ENCODE data around the gene PTPRT.

Gene PTPRT

DNA sequence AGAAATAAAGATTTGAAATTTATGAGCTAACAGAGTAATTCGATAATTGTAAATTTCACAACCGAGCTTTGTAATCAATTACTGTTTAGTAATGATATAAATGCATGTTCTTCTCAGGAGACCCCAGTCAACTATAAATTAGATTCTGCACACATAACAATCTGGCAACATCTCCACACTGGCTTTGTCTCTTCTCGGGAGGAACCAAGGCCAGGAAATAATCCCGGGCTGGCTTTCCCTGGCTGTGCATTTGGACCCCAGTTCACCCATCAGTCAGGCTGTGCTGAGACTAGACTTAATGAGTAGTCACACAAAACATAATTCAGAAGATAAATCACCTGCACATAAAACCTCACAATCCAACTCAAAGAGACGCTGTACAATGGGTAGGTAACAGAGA lies 65.5 kb downstream of the PTPRT start:
- no peak for ATAC-seq (ENCODE audit: low read depth)
- Mint-ChIP-seq H3K36me3 (no peaks in the 10 kb centered on the region), H3K27me3 (peaks cover 2% of the 10 kb centered on the region), H3K4me3 (no peak overlapping the region), H3K4me1 (no peaks in the 10 kb centered on the region), H3K9me3 (no peaks in the 10 kb centered on the region), H3K27ac (no peak overlapping the region)
- no peak for DNase-seq (ENCODE audit: low spot score in 2 of 2)

DNA sequence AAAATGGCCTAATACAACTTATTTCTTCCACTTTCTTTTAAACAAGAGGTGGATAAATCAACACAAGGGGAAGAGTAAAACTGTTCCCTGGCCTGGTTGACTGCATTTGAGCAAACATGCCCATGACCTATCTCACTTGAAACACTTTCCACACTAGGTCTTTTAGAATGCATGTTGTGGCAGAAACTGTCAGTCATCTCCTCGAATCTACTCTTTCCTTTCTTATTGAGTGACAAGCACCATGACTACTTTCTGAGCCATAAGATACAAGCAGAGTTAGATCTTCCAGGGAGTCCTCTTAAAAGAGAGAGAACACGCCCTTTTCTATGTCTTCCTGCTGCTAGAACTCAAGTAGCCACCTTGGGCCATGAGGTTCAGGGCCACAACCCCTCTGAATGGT lies 66.5 kb downstream of the PTPRT start:
- Mint-ChIP-seq H3K4me3 (no peak overlapping the region), H3K4me1 (no peaks in the 10 kb centered on the region), H3K27me3 (peaks cover 2% of the 10 kb centered on the region), H3K36me3 (no peaks in the 10 kb centered on the region), H3K9me3 (no peaks in the 10 kb centered on the region), H3K27ac (no peak overlapping the region)
- ATAC-seq (ENCODE audit: low read depth) (no peak), DNase-seq (ENCODE audit: low spot score in 2 of 2) (no peak)

- DNase-seq (ENCODE audit: low spot score in 2 of 2) = no peak
- no peak overlapping the region for H3K27ac Mint-ChIP-seq
- H3K4me1 Mint-ChIP-seq = no peaks in the 10 kb centered on the region
- H3K9me3 Mint-ChIP-seq = peaks cover 2% of the 10 kb centered on the region
- no peaks in the 10 kb centered on the region for H3K36me3 Mint-ChIP-seq
- ATAC-seq (ENCODE audit: low read depth) = no peak
- H3K27me3 Mint-ChIP-seq = peaks cover 2% of the 10 kb centered on the region
- no peak overlapping the region for H3K4me3 Mint-ChIP-seq
These were observed 70.0 kb downstream of the PTPRT start for GRCh38 chr20:43119720-43120119.

- ATAC-seq (ENCODE audit: low read depth) (no peak), DNase-seq (ENCODE audit: low spot score in 2 of 2) (no peak)
- no peaks in the 10 kb centered on the region for H3K4me1 Mint-ChIP-seq
- no peaks in the 10 kb centered on the region for H3K36me3 Mint-ChIP-seq
- H3K27me3 Mint-ChIP-seq = peaks cover 5% of the 10 kb centered on the region
- no peak overlapping the region for H3K27ac Mint-ChIP-seq
- H3K4me3 Mint-ChIP-seq = no peak overlapping the region
- H3K9me3 Mint-ChIP-seq = peaks cover 2% of the 10 kb centered on the region
These were observed 87.3 kb downstream of the PTPRT start for GRCh38 chr20:43102394-43102793.

- Mint-ChIP-seq H3K4me3 (no peak overlapping the region), H3K9me3 (peaks cover 12% of the 10 kb centered on the region), H3K27ac (no peak overlapping the region), H3K27me3 (peaks cover 7% of the 10 kb centered on the region), H3K4me1 (no peaks in the 10 kb centered on the region), H3K36me3 (no peaks in the 10 kb centered on the region)
- no peak for DNase-seq (ENCODE audit: low spot score in 2 of 2)
- no peak for ATAC-seq (ENCODE audit: low read depth)
These were observed 92.8 kb downstream of the PTPRT start for GRCh38 chr20:43096931-43097260.

DNA sequence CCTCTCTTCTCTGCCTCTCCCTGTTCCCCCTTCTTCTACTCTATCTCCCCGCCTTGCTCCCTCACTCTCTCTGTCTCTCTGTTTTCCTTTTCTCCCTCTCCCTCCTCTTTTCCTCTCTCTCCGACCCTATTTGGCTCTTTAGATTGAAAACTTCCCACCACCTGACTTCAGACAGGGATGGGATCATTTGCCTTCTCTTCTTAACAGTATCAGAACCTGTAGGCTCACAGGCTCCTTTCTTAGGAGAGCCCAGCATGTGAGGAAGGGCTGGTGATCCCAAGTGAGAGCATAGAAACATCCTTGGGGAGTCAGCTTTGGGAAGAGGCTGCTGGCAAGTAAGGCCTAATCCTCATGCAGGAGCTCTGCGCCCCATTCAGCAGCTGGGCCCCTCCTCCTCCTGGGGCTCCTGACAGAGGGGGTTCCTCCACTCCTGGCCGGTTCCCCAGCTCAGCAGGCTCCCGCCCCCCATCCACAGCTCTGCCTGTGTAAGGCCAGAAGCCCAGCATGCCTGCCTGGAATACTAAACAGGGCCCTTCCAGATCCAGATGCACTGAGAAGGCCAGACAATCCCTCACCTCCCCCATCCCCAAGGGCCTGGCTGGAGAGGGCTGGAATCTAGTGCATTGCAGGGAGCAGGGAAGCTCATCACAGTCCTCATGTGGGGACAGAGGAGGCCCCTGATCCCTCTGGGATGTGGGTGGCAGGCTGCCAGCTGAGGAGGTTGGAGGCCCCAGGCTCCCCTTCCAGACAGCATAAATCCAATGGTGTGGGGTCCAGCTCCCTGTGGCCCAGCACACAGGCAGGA lies 93.4 kb downstream of the PTPRT start:
- DNase-seq (ENCODE audit: low spot score in 2 of 2) (no peak), ATAC-seq (ENCODE audit: low read depth) (no peak)
- Mint-ChIP-seq H3K36me3 (no peaks in the 10 kb centered on the region), H3K27ac (no peak overlapping the region), H3K4me3 (no peak overlapping the region), H3K27me3 (peaks cover 6% of the 10 kb centered on the region), H3K4me1 (no peaks in the 10 kb centered on the region), H3K9me3 (peaks cover 14% of the 10 kb centered on the region)

- Mint-ChIP-seq H3K27ac (no peak overlapping the region), H3K36me3 (no peaks in the 10 kb centered on the region), H3K4me1 (no peaks in the 10 kb centered on the region), H3K27me3 (peaks cover 6% of the 10 kb centered on the region), H3K4me3 (no peak overlapping the region), H3K9me3 (peaks cover 17% of the 10 kb centered on the region)
- ATAC-seq (ENCODE audit: low read depth) (no peak), DNase-seq (ENCODE audit: low spot score in 2 of 2) (no peak)
These were observed 94.7 kb downstream of the PTPRT start for GRCh38 chr20:43095034-43095433.

- Mint-ChIP-seq H3K27ac (no peak overlapping the region), H3K4me3 (no peak overlapping the region), H3K9me3 (peaks cover 17% of the 10 kb centered on the region), H3K4me1 (no peaks in the 10 kb centered on the region), H3K27me3 (peaks cover 4% of the 10 kb centered on the region), H3K36me3 (no peaks in the 10 kb centered on the region)
- no peak for DNase-seq (ENCODE audit: low spot score in 2 of 2)
- no peak for ATAC-seq (ENCODE audit: low read depth)
These were observed 97.2 kb downstream of the PTPRT start for GRCh38 chr20:43092386-43093088.

- ATAC-seq (ENCODE audit: low read depth) (no peak), DNase-seq (ENCODE audit: low spot score in 2 of 2) (no peak)
- no peak overlapping the region for H3K27ac Mint-ChIP-seq
- no peak overlapping the region for H3K4me3 Mint-ChIP-seq
- no peaks in the 10 kb centered on the region for H3K9me3 Mint-ChIP-seq
- H3K36me3 Mint-ChIP-seq = no peaks in the 10 kb centered on the region
- H3K27me3 Mint-ChIP-seq = no peaks in the 10 kb centered on the region
- H3K4me1 Mint-ChIP-seq = no peaks in the 10 kb centered on the region
These were observed 121.2 kb downstream of the PTPRT start for GRCh38 chr20:43068482-43068881.

- DNase-seq (ENCODE audit: low spot score in 2 of 2) (no peak), ATAC-seq (ENCODE audit: low read depth) (no peak)
- Mint-ChIP-seq H3K4me1 (no peaks in the 10 kb centered on the region), H3K9me3 (no peaks in the 10 kb centered on the region), H3K27me3 (no peaks in the 10 kb centered on the region), H3K27ac (no peak overlapping the region), H3K36me3 (no peaks in the 10 kb centered on the region), H3K4me3 (no peak overlapping the region)
These were observed 123.6 kb downstream of the PTPRT start for GRCh38 chr20:43066125-43066524.

- no peak for ATAC-seq (ENCODE audit: low read depth)
- no peaks in the 10 kb centered on the region for H3K36me3 Mint-ChIP-seq
- H3K27me3 Mint-ChIP-seq = no peaks in the 10 kb centered on the region
- no peak for DNase-seq (ENCODE audit: low spot score in 2 of 2)
- no peak overlapping the region for H3K27ac Mint-ChIP-seq
- H3K4me3 Mint-ChIP-seq = no peak overlapping the region
- H3K9me3 Mint-ChIP-seq = no peaks in the 10 kb centered on the region
- no peaks in the 10 kb centered on the region for H3K4me1 Mint-ChIP-seq
These were observed 124.4 kb downstream of the PTPRT start for GRCh38 chr20:43065299-43065698.

GRCh38 chr20:43058077-43058476 lies 131.6 kb downstream of the PTPRT start:
- DNase-seq (ENCODE audit: low spot score in 2 of 2) (no peak), ATAC-seq (ENCODE audit: low read depth) (no peak)
- H3K27ac Mint-ChIP-seq = no peak overlapping the region
- no peaks in the 10 kb centered on the region for H3K4me1 Mint-ChIP-seq
- peaks cover 2% of the 10 kb centered on the region for H3K9me3 Mint-ChIP-seq
- peaks cover 1% of the 10 kb centered on the region for H3K27me3 Mint-ChIP-seq
- H3K4me3 Mint-ChIP-seq = no peak overlapping the region
- no peaks in the 10 kb centered on the region for H3K36me3 Mint-ChIP-seq

DNA sequence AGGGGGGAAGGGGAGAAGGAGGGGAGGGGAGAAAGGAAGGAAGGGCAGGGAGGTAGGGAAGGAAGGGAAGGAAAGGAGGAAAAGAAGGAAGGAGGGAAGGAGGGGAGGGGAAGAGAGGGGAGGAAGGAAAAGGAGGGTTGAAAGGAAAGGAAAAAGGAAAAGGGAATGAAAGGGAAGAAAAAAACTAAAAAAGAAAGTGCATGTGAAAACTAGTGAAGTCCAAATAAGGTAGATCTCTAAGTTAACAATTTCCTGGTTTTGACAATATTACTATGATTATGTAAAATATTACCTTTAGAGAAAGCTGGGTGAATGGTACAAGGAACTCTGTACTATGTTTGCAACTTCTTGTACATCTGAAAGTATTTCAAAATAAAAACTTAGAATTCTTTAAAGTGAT lies 132.4 kb downstream of the PTPRT start:
- Mint-ChIP-seq H3K36me3 (no peaks in the 10 kb centered on the region), H3K4me1 (no peaks in the 10 kb centered on the region), H3K27ac (no peak overlapping the region), H3K27me3 (peaks cover 1% of the 10 kb centered on the region), H3K4me3 (no peak overlapping the region), H3K9me3 (peaks cover 2% of the 10 kb centered on the region)
- DNase-seq (ENCODE audit: low spot score in 2 of 2) = no peak
- no peak for ATAC-seq (ENCODE audit: low read depth)

- Mint-ChIP-seq H3K4me3 (no peak overlapping the region), H3K27me3 (peaks cover 1% of the 10 kb centered on the region), H3K9me3 (peaks cover 2% of the 10 kb centered on the region), H3K36me3 (no peaks in the 10 kb centered on the region), H3K27ac (no peak overlapping the region), H3K4me1 (no peaks in the 10 kb centered on the region)
- no peak for DNase-seq (ENCODE audit: low spot score in 2 of 2)
- ATAC-seq (ENCODE audit: low read depth) = no peak
These were observed 134.4 kb downstream of the PTPRT start for GRCh38 chr20:43055181-43055884.
